Tibial nerve (tissue), 4 donors: Measurements from ENCODE around the gene INPP5A. TPM values are rescaled to one million over a fixed set of nuclear protein-coding genes. Genes with fewer than 3 reads are reported as not detected.
"Not testable (repeated sequence)": the region's sequence is repeated elsewhere in the genome, so short reads cannot be mapped to it uniquely, and the experiment has no call there.

ENCODE experiments used
- DNase-seq, 2 donors: peaks; one replicate each; pipeline ENCODE4 v3.0.0-alpha.2; 2019; ENCODE audit warnings: low spot score in 2 of 2
- H3K27ac ChIP-seq, 4 donors: fragments of 200-600 bp; sonication (generic) in 3 of 4; one replicate each; pipeline ENCODE4 v1.5.1; 2017 to 2019; ENCODE audit warnings: mild to moderate bottlenecking in 1 of 4
- H3K27me3 ChIP-seq, 2 donors: fragments of 200-600 bp; sonication (generic) in 1 of 2; one replicate each; pipeline versions ENCODE4 v1.5.1 to v1.6.0; 2017 to 2019
- H3K36me3 ChIP-seq, 3 donors: fragments of 200-600 bp; sonication (generic); one replicate each; pipeline ENCODE4 v1.5.1; 2018 to 2019
- H3K4me1 ChIP-seq, 4 donors: fragments of 200-600 bp; sonication (generic) in 3 of 4; one replicate each; pipeline ENCODE4 v1.5.1; 2017 to 2019
- H3K4me3 ChIP-seq, 4 donors: fragments of 200-600 bp; sonication (generic) in 3 of 4; one replicate each; pipeline ENCODE4 v1.5.1; 2017 to 2019; ENCODE audit warnings: mild to moderate bottlenecking in 1 of 4, moderate library complexity in 1 of 4
- H3K9me3 ChIP-seq, 4 donors: fragments of 200-600 bp; sonication (generic) in 3 of 4; one replicate each; pipeline ENCODE4 v1.5.1; 2017 to 2019
- EP300 ChIP-seq, 2 donors: sonication (generic); formaldehyde crosslinking; IDR thresholded peaks; one replicate each; pipeline ENCODE4 v1.6.1; 2017; ENCODE audit warnings: antibody characterized with exemption in 2 of 2, mild to moderate bottlenecking in 1 of 2
- POLR2A ChIP-seq, 2 donors: fragments of 450-650 bp; IDR thresholded peaks; one replicate each; pipeline ENCODE4 v1.6.1; 2017; ENCODE audit warnings: antibody characterized with exemption in 2 of 2, mild to moderate bottlenecking in 2 of 2, moderate library complexity in 2 of 2
- WGBS, 2 donors: methylation state at CpG; one replicate each; pipeline ENCODE4 v1.1.5; 2018; 5-methylcytosine and 5-hydroxymethylcytosine counted together
- total RNA-seq, 4 donors: library from RNA; depleted of rRNA; stranded (reverse); fragments of >200 nt; gene quantifications; one replicate each; pipeline ENCODE4 v1.1.0, GENCODE V29; 2016
- TF ChIP-seq, protein P1 (sequence below), 5 experiments: fragments of 200-600 bp in 3 of 5; fragments of 450-650 bp in 2 of 5; sonication (generic) in 3 of 5; IDR thresholded peaks; one replicate each; pipeline ENCODE4 v1.5.1; 2016 to 2019; ENCODE audit warnings: antibody characterized with exemption in 5 of 5, mild to moderate bottlenecking in 3 of 5, moderate library complexity in 2 of 5

The INPP5A gene
- total RNA-seq, 4 donors from 2014 or later = 73.8 to 101 (median 86.2) TPM

DNA sequence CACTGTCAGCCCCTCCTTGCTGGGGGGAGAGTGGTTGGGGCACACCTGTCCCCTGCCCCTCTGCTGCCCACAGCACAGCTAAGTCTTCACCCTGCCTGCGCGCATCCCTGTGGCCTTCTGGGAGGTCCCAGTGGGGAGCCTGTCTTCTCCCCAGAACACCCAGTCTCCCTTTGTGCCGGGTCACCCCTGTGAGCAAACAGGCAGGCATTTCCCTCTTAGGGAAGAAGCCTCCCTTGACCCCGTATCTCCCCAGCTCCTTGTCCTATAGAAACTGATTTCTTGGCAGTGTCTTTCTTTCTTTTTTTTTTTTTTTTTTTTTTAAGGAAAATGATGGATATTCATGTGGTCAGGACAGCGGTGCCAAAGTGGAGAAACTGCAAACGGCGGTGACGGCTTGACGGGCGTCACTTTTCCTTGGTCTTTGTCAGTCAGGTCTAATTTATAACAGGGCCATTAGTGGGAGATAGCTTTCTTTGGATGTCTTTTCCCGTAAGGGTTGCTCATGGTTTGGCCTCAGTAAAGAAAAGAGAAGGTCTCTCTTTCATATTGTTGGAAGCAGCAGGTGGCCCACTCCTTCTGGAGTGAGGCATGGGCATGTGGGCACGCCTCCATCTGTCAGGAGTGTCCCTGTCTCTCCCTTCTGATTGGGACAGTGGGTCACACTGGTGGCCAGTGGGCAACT, 133.1 kb downstream of the INPP5A start:
- no peak for DNase-seq
- TF ChIP-seq EP300 (IDR thresholded peaks at IDR 0.05) = no peak
- TF ChIP-seq, protein P1, sequence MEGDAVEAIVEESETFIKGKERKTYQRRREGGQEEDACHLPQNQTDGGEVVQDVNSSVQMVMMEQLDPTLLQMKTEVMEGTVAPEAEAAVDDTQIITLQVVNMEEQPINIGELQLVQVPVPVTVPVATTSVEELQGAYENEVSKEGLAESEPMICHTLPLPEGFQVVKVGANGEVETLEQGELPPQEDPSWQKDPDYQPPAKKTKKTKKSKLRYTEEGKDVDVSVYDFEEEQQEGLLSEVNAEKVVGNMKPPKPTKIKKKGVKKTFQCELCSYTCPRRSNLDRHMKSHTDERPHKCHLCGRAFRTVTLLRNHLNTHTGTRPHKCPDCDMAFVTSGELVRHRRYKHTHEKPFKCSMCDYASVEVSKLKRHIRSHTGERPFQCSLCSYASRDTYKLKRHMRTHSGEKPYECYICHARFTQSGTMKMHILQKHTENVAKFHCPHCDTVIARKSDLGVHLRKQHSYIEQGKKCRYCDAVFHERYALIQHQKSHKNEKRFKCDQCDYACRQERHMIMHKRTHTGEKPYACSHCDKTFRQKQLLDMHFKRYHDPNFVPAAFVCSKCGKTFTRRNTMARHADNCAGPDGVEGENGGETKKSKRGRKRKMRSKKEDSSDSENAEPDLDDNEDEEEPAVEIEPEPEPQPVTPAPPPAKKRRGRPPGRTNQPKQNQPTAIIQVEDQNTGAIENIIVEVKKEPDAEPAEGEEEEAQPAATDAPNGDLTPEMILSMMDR (IDR thresholded peaks at IDR 0.05) = no peak
- TF ChIP-seq POLR2A (IDR thresholded peaks at IDR 0.05) = no peak
- WGBS, 2 donors = 85 to 88% methylated on average over 11 of the region's 12 CpGs

DNA sequence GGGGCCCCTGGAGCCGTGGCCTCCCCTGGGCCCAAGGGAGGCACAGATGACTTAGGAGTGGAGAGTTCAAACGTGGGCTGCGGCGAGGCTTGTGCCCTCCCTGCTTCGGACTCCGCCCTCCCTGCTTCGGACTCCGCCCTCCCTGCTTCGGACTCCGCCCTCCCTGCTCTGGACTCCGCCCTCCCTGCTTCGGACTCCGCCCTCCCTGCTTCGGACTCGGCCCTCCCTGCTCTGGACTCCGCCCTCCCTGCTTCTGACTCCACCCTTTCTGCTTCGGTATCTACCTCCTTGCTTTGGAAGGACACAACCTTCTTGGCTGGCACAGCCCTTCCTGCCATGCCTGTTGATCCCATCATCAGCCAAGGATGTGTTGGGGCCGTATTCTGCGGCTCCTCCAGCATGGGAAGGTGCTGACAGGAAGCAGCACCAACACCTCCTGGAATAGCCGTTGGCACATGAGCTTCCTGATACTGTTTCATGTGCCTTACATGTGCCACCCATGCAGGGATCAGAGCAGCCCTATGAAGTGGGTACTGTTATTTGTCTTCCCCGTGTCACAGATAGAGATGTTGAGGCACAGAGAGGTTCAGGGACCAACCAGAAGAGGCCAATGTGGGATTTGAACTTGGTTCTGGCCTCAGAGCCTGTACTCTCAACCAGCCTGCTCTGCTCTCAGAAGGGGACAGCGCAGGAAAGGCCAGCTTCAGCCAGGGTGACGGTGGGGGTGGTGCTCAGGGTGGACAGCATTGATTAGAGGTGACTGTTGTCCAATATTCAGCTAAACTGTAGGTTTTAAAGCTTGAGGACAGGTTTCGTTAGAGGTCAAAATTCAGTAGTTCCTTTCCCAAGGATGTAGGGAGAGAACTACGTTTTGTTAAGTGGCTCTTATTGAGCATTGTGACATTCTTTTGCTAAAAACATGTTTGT, 133.9 kb downstream of the INPP5A start:
- peaks cover 0 to 8% (median 0%) of the 10 kb centered on the region in 3 donors for H3K36me3 ChIP-seq
- no peak overlapping the region for H3K27ac ChIP-seq
- TF ChIP-seq POLR2A (IDR thresholded peaks at IDR 0.05) (no peak), EP300 (IDR thresholded peaks at IDR 0.05) (no peak)
- TF ChIP-seq, protein P1 (IDR thresholded peaks at IDR 0.05) = no peak
- peaks cover 0 to 5% (median 0%) of the 10 kb centered on the region in 4 donors for H3K4me1 ChIP-seq
- 93 to 97% methylated on average over 25 of the region's 25 CpGs for WGBS, 2 donors
- H3K9me3 ChIP-seq = no peaks in the 10 kb centered on the region
- no peak overlapping the region for H3K4me3 ChIP-seq
- H3K27me3 ChIP-seq = no peaks in the 10 kb centered on the region
- DNase-seq = no peak

More for the DNA sequence above, 133.1 kb downstream of the INPP5A start:
- peaks cover 0 to 5% (median 0%) of the 10 kb centered on the region in 3 donors for H3K36me3 ChIP-seq
- no peaks in the 10 kb centered on the region for H3K9me3 ChIP-seq
- no peaks in the 10 kb centered on the region for H3K27me3 ChIP-seq
- no peak overlapping the region for H3K27ac ChIP-seq
- no peak overlapping the region for H3K4me3 ChIP-seq
- H3K4me1 ChIP-seq = peaks cover 0 to 5% (median 0%) of the 10 kb centered on the region in 4 donors

DNA sequence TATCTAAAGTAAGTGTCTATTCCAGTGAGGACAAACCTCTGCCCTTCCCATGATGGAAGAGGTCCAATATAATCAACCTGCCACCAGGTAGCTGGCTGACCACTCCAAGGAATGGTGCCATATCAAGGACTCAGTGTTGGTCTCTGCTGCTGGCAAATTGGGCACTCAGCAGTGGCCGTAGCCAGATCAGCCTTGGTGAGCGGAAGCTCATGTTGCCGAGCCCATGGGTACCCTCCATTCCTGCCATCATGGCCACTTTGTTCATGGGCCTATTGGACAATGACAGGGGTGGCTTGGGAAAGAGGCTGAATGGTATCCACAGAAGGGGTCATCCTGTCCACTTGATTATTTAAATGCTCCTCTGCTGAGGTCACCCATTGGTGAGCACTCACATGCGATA, 136.2 kb downstream of the INPP5A start:
- H3K27me3 ChIP-seq, DNase-seq, H3K9me3 ChIP-seq, H3K4me3 ChIP-seq, H3K4me1 ChIP-seq, H3K27ac ChIP-seq: not testable (repeated sequence)
- 98 to 100% methylated on average over 4 of the region's 4 CpGs for WGBS, 2 donors
- H3K36me3 ChIP-seq = peaks cover 0 to 10% (median 0%) of the 10 kb centered on the region in 3 donors

DNA sequence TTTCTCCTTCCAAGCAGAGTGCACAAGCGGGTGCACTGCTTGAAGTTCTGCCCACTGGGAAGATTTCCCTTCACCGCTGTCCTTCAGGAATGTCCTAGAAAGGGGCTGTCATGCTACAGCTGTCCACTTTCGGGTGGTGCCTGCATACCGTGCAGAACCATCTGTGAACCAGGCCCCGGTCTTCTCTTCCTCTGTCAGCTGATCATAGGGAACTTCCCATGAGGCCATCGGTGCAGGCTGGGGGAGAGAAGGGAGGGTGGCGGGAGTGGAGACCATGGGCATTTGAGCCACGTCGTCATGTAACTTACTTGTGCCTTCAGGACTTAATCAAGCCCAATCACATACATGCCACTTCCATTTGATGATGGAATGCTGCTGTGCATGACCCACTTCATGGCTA, 136.7 kb downstream of the INPP5A start:
- 95 to 97% methylated on average over 9 of the region's 9 CpGs for WGBS, 2 donors
- Histone ChIP-seq H3K27ac (no peak overlapping the region), H3K27me3 (no peaks in the 10 kb centered on the region), H3K4me3 (no peak overlapping the region), H3K9me3 (no peaks in the 10 kb centered on the region), H3K4me1 (no peaks in the 10 kb centered on the region), H3K36me3 (peaks cover 0 to 10% (median 0%) of the 10 kb centered on the region in 3 donors)
- TF ChIP-seq, protein P1 (IDR thresholded peaks at IDR 0.05) = no peak
- TF ChIP-seq POLR2A (IDR thresholded peaks at IDR 0.05) = no peak
- TF ChIP-seq EP300 (IDR thresholded peaks at IDR 0.05) = no peak
- no peak for DNase-seq

DNA sequence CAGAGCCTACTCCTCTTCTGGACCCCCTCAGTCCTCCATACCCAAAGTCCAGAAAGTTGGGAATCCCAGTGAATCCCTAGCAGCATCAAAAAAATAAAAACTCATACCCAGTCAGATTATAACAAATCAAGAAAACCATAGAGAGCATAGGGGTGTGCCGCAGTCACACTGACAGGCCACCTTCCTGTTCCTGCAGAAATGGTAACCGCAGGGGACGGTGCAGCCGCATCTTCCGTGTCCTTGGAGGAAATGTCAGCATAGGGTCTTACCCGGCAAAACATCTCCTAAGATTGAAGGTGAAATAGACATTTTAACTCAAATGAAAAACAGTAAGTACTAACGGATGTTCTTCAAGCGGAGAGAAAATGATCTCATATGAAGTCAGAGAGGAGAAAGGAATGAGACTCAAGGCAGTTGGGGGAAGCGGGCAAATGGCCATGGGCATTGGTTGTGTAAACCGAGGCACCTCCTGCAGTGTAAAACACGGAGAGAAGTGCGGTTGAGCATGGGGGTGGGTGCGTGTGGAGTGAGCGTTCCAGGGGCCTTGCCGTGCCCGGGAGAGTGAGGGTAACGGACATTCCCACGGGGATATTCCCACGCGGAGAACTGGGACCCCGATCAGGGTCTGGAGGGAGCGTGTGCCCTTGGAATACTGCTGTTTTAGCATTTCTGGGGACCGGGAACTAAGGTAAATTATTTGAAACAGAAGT, 137.6 kb downstream of the INPP5A start:
- H3K4me3 ChIP-seq = no peak overlapping the region
- 91 to 92% methylated on average over 23 of the region's 23 CpGs for WGBS, 2 donors
- no peaks in the 10 kb centered on the region for H3K4me1 ChIP-seq
- H3K27ac ChIP-seq = no peak overlapping the region
- H3K9me3 ChIP-seq = no peaks in the 10 kb centered on the region
- H3K36me3 ChIP-seq = peaks cover 0 to 10% (median 0%) of the 10 kb centered on the region in 3 donors
- no peak for TF ChIP-seq EP300 (IDR thresholded peaks at IDR 0.05)
- no peak for TF ChIP-seq POLR2A (IDR thresholded peaks at IDR 0.05)
- TF ChIP-seq, protein P1 (IDR thresholded peaks at IDR 0.05) = no peak
- no peaks in the 10 kb centered on the region for H3K27me3 ChIP-seq
- no peak for DNase-seq
